ENCODE measurements around the gene FBXL16. TPM values are rescaled to one million over a fixed set of nuclear protein-coding genes. Genes with fewer than 3 reads are reported as not detected.

Gene FBXL16
- total and polyA plus RNA-seq, 9 of the 15 experiments (the other 6 are each of a cell fraction or from before 2014, with no cell fraction given) = 0.21 to 8.2 (median 1.7) TPM

DNA sequence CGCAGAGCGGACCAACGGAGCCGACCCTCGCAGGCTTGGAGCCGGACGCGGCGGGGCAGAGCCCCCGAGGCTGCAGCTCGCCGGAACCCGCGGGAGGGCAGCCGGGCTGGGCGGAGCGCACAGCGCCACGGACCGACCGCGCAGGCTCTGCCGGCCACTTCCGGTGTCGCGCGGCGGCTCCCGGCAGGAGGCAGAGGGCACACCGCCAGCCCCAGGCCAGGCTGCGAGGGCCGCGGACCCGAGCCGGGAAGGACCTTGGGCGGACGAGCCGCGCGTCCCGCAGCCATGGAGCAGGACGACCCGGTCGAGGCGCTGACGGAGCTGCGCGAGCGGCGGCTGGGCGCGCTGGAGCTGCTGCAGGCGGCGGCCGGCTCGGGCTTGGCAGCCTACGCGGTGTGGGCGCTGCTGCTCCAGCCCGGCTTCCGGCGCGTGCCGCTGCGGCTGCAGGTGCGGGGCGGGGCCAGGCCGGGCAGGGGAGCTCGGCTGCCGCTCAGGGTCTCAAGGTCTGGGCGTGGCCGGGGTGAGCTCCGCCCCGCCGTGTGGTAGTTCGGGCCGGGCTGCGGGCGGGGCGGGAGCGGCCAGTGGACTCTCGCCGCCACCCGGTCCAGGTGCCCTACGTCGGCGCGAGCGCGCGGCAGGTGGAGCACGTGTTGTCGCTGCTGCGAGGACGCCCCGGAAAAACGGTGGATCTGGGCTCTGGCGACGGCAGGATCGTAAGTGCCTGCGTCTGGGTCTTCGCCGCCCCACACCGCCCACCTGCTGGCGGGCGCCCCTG is 15.6 kb upstream of the FBXL16 start, which contains the start of gene ANTKMT (continued):
- peak in 1 of 2 experiments; percentile 33; a peak in 3 of 4 replicates for TF ChIP-seq MNT (conservative IDR thresholded peaks at IDR 0.05)
- peak; percentile 64 for TF ChIP-seq CREM (IDR thresholded peaks at IDR 0.05; ENCODE audit: low read depth)
- no peak for TF ChIP-seq ZNF354B (CRISPR knock-in tag; IDR thresholded peaks at IDR 0.05)
- 0 out of 2 replicates have a peak, but pooled peaks have one; percentile 15 for TF ChIP-seq CAMTA2 (CRISPR knock-in tag; conservative IDR thresholded peaks at IDR 0.05)
- no peak for TF ChIP-seq LARP7 (IDR thresholded peaks at IDR 0.05)
- TF ChIP-seq, protein P1, sequence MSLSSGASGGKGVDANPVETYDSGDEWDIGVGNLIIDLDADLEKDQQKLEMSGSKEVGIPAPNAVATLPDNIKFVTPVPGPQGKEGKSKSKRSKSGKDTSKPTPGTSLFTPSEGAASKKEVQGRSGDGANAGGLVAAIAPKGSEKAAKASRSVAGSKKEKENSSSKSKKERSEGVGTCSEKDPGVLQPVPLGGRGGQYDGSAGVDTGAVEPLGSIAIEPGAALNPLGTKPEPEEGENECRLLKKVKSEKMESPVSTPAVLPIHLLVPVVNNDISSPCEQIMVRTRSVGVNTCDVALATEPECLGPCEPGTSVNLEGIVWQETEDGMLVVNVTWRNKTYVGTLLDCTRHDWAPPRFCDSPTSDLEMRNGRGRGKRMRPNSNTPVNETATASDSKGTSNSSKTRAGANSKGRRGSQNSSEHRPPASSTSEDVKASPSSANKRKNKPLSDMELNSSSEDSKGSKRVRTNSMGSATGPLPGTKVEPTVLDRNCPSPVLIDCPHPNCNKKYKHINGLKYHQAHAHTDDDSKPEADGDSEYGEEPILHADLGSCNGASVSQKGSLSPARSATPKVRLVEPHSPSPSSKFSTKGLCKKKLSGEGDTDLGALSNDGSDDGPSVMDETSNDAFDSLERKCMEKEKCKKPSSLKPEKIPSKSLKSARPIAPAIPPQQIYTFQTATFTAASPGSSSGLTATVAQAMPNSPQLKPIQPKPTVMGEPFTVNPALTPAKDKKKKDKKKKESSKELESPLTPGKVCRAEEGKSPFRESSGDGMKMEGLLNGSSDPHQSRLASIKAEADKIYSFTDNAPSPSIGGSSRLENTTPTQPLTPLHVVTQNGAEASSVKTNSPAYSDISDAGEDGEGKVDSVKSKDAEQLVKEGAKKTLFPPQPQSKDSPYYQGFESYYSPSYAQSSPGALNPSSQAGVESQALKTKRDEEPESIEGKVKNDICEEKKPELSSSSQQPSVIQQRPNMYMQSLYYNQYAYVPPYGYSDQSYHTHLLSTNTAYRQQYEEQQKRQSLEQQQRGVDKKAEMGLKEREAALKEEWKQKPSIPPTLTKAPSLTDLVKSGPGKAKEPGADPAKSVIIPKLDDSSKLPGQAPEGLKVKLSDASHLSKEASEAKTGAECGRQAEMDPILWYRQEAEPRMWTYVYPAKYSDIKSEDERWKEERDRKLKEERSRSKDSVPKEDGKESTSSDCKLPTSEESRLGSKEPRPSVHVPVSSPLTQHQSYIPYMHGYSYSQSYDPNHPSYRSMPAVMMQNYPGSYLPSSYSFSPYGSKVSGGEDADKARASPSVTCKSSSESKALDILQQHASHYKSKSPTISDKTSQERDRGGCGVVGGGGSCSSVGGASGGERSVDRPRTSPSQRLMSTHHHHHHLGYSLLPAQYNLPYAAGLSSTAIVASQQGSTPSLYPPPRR (CRISPR knock-in tag; IDR thresholded peaks at IDR 0.05; ENCODE audit: borderline replicate concordance) = peak; percentile 75; the same call in 1 of the 2 replicates
- no peak for TF ChIP-seq ATF1 (CRISPR knock-in tag; IDR thresholded peaks at IDR 0.05)
- TF ChIP-seq ATF1 (tag; IDR thresholded peaks at IDR 0.05) = peak; percentile 76
- no peak for TF ChIP-seq NFYB (IDR thresholded peaks at IDR 0.05; ENCODE audit: extremely low read depth, insufficient read length)
- TF ChIP-seq STAT5A (IDR thresholded peaks at IDR 0.05; ENCODE audit: borderline replicate concordance, low read length) = no peak
- TF ChIP-seq HMGN3 (IDR thresholded peaks at IDR 0.05; ENCODE audit: borderline replicate concordance, extremely low read depth, insufficient read length, low read depth, low read length) = no peak
- TF ChIP-seq SNIP1 (IDR thresholded peaks at IDR 0.05; ENCODE audit: low read depth) = no peak
- TF ChIP-seq TCF3 (CRISPR knock-in tag; IDR thresholded peaks at IDR 0.05) = no peak; the same call in 1 of the 2 replicates
- no peak for TF ChIP-seq EHMT2 (IDR thresholded peaks at IDR 0.05)
- no peak for TF ChIP-seq DACH1 (IDR thresholded peaks at IDR 0.05; ENCODE audit: partially characterized antibody)
- peak; percentile 89; the same call in 1 of the 2 replicates for TF ChIP-seq C11orf30 (IDR thresholded peaks at IDR 0.05; ENCODE audit: low read depth)
- TF ChIP-seq RBFOX2 (IDR thresholded peaks at IDR 0.05; ENCODE audit: low read depth, low read length) = peak; percentile 92
- no peak for TF ChIP-seq ZNF146 (CRISPR knock-in tag; IDR thresholded peaks at IDR 0.05; ENCODE audit: unreplicated experiment)
- no peak for TF ChIP-seq BRD4 (IDR thresholded peaks at IDR 0.05)
- peak; percentile 61; the same call in 1 of the 2 replicates for TF ChIP-seq GTF2A2 (tag; IDR thresholded peaks at IDR 0.05)
- TF ChIP-seq MAFG (tag; conservative IDR thresholded peaks at IDR 0.05) = no peak

All from K562 (cell line).